Measurements from ENCODE around the gene ZNF391. TPM values are rescaled to one million over a fixed set of nuclear protein-coding genes. Genes with fewer than 3 reads are reported as not detected.

ZNF391 gene
- total and polyA plus RNA-seq, 2 donors (not counting 3 experiments of a cell fraction or from before 2014, with no cell fraction given) = 0.17 to 0.42 TPM

DNA sequence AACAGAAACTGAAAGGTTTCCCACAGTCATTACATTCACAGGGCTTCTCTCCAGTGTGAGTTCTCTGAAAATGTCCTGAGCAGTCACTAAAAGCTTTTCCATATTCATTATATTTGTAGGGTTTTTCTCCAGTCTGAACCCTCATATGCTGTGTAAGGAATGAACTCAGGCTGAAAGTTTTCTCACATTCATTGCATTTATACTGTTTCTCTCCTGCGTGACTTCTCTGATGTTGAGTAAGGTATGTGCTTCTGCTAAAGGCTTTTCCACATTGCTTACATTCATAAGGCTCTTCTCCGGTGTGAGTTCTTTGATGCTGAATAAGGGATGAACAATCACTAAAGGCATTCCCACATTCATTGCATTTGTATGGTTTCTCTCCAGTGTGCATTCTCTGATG, 29.8 kb upstream of the ZNF391 start:
- no peaks in the 10 kb centered on the region for H3K4me1 ChIP-seq (ENCODE audit: control insufficient read depth, extremely low read depth, insufficient read depth, low read length)
- FAIRE-seq = no peak
- DNase-seq (ENCODE audit: low read depth, low spot score) = no peak
- dilution Hi-C loops (cut with MboI; ENCODE audit: extremely low pct_ligation_motif_present, low sequenced_read_pairs) = no loop called here
- H4K20me1 ChIP-seq (replicated peaks; ENCODE audit: control insufficient read depth, extremely low read depth, insufficient read depth, low read length) = no peaks in the 10 kb centered on the region
- no TSS peak for BruUV-seq (replicated peaks)
- no peaks in the 10 kb centered on the region for H3K79me2 ChIP-seq (ENCODE audit: control insufficient read depth, insufficient read depth, low read length)
- TF ChIP-seq, protein P1, sequence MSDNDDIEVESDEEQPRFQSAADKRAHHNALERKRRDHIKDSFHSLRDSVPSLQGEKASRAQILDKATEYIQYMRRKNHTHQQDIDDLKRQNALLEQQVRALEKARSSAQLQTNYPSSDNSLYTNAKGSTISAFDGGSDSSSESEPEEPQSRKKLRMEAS (IDR thresholded peaks at IDR 0.05; ENCODE audit: insufficient read depth, insufficient read length) = no peak
- no peak for TF ChIP-seq POLR2A (IDR thresholded peaks at IDR 0.05; ENCODE audit: low read depth, low read length)
- no peak for TF ChIP-seq JUN (IDR thresholded peaks at IDR 0.05; ENCODE audit: borderline replicate concordance, insufficient read depth, insufficient read length, low read depth)
- TF ChIP-seq GATA2 (IDR thresholded peaks at IDR 0.05; ENCODE audit: insufficient read depth, insufficient read length, low read depth, low read length) = no peak
- TF ChIP-seq MYC (IDR thresholded peaks at IDR 0.05; ENCODE audit: low read depth, low read length) = no peak
- no peak for TF ChIP-seq FOS (IDR thresholded peaks at IDR 0.05; ENCODE audit: borderline replicate concordance, insufficient read depth, low read length)
- TF ChIP-seq, protein P2, sequence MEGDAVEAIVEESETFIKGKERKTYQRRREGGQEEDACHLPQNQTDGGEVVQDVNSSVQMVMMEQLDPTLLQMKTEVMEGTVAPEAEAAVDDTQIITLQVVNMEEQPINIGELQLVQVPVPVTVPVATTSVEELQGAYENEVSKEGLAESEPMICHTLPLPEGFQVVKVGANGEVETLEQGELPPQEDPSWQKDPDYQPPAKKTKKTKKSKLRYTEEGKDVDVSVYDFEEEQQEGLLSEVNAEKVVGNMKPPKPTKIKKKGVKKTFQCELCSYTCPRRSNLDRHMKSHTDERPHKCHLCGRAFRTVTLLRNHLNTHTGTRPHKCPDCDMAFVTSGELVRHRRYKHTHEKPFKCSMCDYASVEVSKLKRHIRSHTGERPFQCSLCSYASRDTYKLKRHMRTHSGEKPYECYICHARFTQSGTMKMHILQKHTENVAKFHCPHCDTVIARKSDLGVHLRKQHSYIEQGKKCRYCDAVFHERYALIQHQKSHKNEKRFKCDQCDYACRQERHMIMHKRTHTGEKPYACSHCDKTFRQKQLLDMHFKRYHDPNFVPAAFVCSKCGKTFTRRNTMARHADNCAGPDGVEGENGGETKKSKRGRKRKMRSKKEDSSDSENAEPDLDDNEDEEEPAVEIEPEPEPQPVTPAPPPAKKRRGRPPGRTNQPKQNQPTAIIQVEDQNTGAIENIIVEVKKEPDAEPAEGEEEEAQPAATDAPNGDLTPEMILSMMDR (IDR thresholded peaks at IDR 0.05; ENCODE audit: extremely low read depth in 1 of 2, insufficient read depth in 1 of 2, low read depth in 1 of 2, low read length in 2 of 2) = no peak
- no peak for TF ChIP-seq EZH2 (IDR thresholded peaks at IDR 0.05; ENCODE audit: borderline replicate concordance, low read depth, low read length, severe bottlenecking)
- no peak for TF ChIP-seq POLR2AphosphoS5 (IDR thresholded peaks at IDR 0.05; ENCODE audit: insufficient read depth, low read depth, low read length)
- H3K9me1 ChIP-seq (replicated peaks; ENCODE audit: control insufficient read depth, extremely low read depth, insufficient read depth, low read length) = no peaks in the 10 kb centered on the region
- H3K27ac ChIP-seq (ENCODE audit: insufficient read depth, low read depth, low read length) = no peak overlapping the region
- intact Hi-C loops (cut with micrococcal nuclease) = no loop called here
- H3K4me2 ChIP-seq (ENCODE audit: insufficient read depth, low read length) = no peak overlapping the region
- H3K9ac ChIP-seq (replicated peaks; ENCODE audit: extremely low read depth, insufficient read depth, low read length) = no peak overlapping the region
- H2AFZ ChIP-seq (ENCODE audit: low read depth, low read length) = no peak overlapping the region
- H3K36me3 ChIP-seq (ENCODE audit: control insufficient read depth in 2 of 2, extremely low read depth in 1 of 2, insufficient read depth in 2 of 2, low read length in 2 of 2) = no peaks in the 10 kb centered on the region
- H3K27me3 ChIP-seq (ENCODE audit: control insufficient read depth in 2 of 2, insufficient read depth in 2 of 2, low read length in 2 of 2) = no peaks in the 10 kb centered on the region
- no peak overlapping the region for H3K4me3 ChIP-seq (replicated peaks in 1 of 3; ENCODE audit: insufficient read depth in 1 of 3, low read depth in 1 of 3, low read length in 3 of 3)
- ChIA-PET CTCF (no interaction called here), POLR2A (no interaction called here)
- H3K9me3 ChIP-seq (replicated peaks; ENCODE audit: control insufficient read depth, insufficient read depth, low read length) = no peaks in the 10 kb centered on the region
